Muscle of leg (tissue), 11 donors: ENCODE results near the gene SLC24A4. TPM values are rescaled to one million over a fixed set of nuclear protein-coding genes. Genes with fewer than 3 reads are reported as not detected.

Experiments used
- DNase-seq: peaks from one replicate; pipeline ENCODE4 v3.0.0; 2013
- H3K27ac ChIP-seq: one replicate; pipeline ENCODE4 v1.5.1; 2013; ENCODE audit warnings: mild to moderate bottlenecking, low read length, control low read depth
- H3K27me3 ChIP-seq: one replicate; pipeline ENCODE4 v1.6.1; 2013; ENCODE audit warnings: low read length; ENCODE audit not compliant: control insufficient read depth, insufficient read depth
- H3K36me3 ChIP-seq: one replicate; pipeline ENCODE4 v1.6.1; 2013; ENCODE audit warnings: low read length; ENCODE audit not compliant: control insufficient read depth, insufficient read depth
- H3K4me1 ChIP-seq: one replicate; pipeline ENCODE4 v1.6.1; 2013; ENCODE audit warnings: low read length; ENCODE audit not compliant: control insufficient read depth, insufficient read depth
- H3K4me3 ChIP-seq: one replicate; pipeline ENCODE4 v1.5.1; 2013; ENCODE audit warnings: low read length, control low read depth
- H3K9me3 ChIP-seq: replicated peaks from 2 replicates; pipeline ENCODE4 v1.6.1; 2013; ENCODE audit warnings: low read depth, low read length; ENCODE audit not compliant: control insufficient read depth
- WGBS: methylation state at CpG from one replicate; pipeline ENCODE4 v1.1.5; 2013; ENCODE audit warnings: missing lambda C conversion rate; ENCODE audit not compliant: insufficient coverage; 5-methylcytosine and 5-hydroxymethylcytosine counted together
- polyA plus RNA-seq, 8 donors: library from polyadenylated mRNA; unstranded; fragments of 120-200 nt; gene quantifications; one replicate each; pipeline versions ENCODE4 v1.2.1 to v1.2.3, GENCODE V29; 2013; ENCODE audit warnings: inconsistent platforms in 1 of 8, low replicate concordance in 1 of 8; ENCODE audit not compliant: insufficient read length in 8 of 8, insufficient read depth in 1 of 8
- total RNA-seq: library from RNA; stranded (reverse); fragments of 120-200 nt; gene quantifications from one replicate; pipeline ENCODE4 v1.2.4, GENCODE V29; 2013

The SLC24A4 gene
- total and polyA plus RNA-seq, 9 donors, result 1.8 to 6.6 (median 2.9) TPM

DNA sequence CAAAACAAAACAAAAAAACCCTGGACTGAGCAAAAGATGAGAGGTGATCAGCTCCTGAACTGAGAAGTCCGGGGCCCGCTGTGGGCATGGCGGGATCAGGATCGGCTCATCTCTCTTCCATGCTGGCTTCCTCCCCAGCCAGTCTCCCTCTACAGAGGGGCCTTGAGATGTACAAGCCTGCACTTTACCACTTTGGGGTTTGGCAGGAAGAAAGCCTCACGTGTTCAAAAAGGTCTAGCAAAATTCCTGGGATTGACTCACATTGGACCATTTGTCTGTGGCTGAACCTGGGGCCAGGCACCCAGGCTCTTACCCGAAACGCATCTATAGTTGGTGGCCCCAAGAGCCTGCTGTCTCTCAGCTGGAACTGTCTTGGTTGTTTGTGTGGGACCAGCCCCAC is 89.0 kb downstream of the SLC24A4 start:
- no CpG with 5 or more reads among the region's 7 CpGs for WGBS
- DNase-seq, result no peak
- Histone ChIP-seq H3K4me1 (peaks cover 45% of the 10 kb centered on the region), H3K9me3 (no peaks in the 10 kb centered on the region), H3K4me3 (no peak overlapping the region), H3K27me3 (no peaks in the 10 kb centered on the region), H3K27ac (peak overlapping the region; percentile 65), H3K36me3 (no peaks in the 10 kb centered on the region)

DNA sequence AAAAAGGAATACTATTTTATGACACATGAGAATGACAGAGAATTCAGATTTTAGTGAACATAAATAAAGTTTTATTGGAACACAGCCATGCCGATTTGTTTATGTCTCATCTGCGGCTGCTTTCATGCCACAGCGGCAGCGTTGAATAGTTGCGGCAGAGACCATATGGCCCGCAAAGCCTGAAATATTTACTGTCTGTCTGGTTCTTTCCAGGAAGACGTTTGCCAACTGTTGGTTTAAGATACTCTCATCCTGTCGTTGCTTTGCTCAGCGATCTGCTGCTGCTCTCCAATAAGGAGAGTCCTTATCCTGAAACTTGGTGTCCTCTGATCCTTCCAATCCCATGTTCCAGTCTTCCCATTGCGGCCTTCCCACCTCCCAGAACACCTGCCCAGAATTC is 89.9 kb downstream of the SLC24A4 start:
- Histone ChIP-seq H3K4me1 (peaks cover 45% of the 10 kb centered on the region), H3K4me3 (no peak overlapping the region), H3K36me3 (no peaks in the 10 kb centered on the region), H3K27me3 (no peaks in the 10 kb centered on the region), H3K27ac (peak overlapping the region; percentile 74), H3K9me3 (no peaks in the 10 kb centered on the region)
- DNase-seq, result no peak
- WGBS, result 30% methylated on average over 10 of the region's 10 CpGs

DNA sequence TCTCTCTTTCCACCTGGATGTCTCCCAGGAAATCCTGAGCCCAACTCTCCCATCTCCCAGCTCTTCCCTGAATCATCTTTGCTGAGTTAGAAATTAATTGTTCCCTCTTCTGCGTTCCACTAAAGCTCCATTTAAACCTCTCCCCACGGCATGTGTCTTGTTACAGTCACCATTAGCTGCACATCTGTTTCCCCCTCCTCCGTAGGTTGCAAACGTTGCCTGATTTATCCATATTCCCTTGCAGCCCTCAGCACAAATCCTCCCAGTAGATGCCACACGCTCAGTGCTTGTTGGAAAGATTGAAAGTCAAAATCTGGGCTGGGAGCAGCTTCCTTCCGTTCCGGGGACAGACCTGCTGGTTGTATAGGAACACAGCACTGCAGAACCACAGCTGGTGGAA is 90.4 kb downstream of the SLC24A4 start:
- WGBS, result 16% methylated on average over 5 of the region's 7 CpGs
- H3K9me3 ChIP-seq, result no peaks in the 10 kb centered on the region
- H3K4me3 ChIP-seq, result no peak overlapping the region
- H3K27me3 ChIP-seq, result no peaks in the 10 kb centered on the region
- no peaks in the 10 kb centered on the region for H3K36me3 ChIP-seq
- H3K4me1 ChIP-seq, result peaks cover 42% of the 10 kb centered on the region
- DNase-seq, result peak; percentile 76
- peak overlapping the region; percentile 74 for H3K27ac ChIP-seq

DNA sequence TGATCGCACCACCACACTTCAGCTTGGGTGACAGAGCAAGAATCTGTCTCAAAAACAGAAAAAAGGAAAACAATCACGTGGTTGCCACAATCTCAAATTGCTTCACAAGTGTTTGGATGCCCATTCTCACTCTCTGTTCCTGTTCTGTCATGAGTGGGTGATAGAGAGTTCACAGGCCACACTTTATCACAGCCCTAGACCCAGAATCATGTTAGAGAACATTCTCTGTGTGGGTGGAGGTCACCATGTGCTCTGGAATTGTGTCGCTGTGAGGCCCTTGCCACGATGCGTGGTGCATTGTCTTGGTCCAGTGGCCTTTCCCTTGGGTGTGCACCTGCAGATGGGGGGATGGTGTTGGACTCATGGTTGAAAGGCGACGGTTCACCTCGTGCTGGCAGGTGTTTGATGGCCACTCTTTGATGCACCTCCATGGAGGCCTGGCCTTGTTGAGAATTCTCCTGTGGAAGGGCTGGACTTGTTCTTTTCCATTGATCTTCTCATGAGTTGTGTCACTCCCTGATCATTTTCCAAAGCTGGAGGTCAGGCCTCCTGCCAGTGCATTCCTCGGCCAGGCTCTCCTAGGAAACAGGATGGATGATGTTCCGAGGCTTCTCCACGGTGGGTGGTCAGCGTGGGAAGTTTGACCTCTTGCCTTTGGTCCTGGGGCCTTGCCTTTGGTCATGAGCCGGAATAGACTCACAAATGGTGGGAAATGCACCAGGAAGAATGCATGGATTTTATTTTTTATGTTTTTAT is 91.9 kb downstream of the SLC24A4 start:
- H3K27ac ChIP-seq, result no peak overlapping the region
- peak; percentile 76 for DNase-seq
- no peak overlapping the region for H3K4me3 ChIP-seq
- WGBS, result 48% methylated on average over 5 of the region's 13 CpGs
- no peaks in the 10 kb centered on the region for H3K27me3 ChIP-seq
- H3K36me3 ChIP-seq, result no peaks in the 10 kb centered on the region
- H3K9me3 ChIP-seq, result no peaks in the 10 kb centered on the region
- H3K4me1 ChIP-seq, result peaks cover 39% of the 10 kb centered on the region

DNA sequence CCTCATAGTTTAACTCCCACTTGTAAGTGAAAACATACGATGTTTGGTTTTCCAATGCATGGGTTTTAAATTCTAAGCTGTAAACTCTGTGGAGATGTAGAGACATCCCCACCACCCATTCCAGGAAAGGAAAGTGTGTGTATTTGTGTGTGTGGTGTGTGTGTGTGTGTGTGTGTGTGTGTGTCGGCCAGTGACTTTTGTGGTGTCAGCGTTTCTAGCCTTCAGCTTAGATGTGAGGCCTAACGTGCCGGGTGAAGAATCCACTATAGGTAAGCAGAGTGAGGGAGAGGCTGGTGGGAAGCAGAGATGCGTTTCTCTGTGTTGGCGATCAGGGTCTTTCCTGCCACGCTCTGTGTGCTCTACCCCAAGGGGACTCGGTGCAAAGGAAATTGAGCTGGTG is 93.0 kb downstream of the SLC24A4 start:
- H3K4me3 ChIP-seq, result no peak overlapping the region
- no peak for DNase-seq

DNA sequence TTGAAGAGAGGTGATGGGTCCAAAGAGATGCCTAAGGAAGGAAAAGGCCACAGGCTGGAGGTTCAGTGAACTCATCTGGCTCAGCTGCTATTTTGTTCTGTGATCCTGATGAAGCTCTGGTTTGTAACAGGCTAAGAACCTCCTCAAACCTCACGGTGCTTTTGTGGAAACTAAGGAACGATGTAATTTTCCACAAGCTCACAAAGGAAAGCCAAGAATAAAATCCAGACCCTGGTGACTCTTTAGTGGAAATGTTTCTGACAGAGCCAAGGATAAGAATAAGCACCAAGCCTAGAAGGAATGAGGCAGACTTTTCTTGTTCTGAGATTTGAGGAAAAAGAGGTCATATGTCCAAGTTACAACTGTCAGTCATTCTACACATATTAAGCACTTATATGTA is 93.6 kb downstream of the SLC24A4 start:
- DNase-seq, result peak; percentile 87
- no CpG with 5 or more reads among the region's 2 CpGs for WGBS
- no peak overlapping the region for H3K4me3 ChIP-seq

More for the DNA sequence above, 93.0 kb downstream of the SLC24A4 start:
- Histone ChIP-seq H3K4me1 (peaks cover 38% of the 10 kb centered on the region), H3K27ac (peak overlapping the region; percentile 75), H3K36me3 (no peaks in the 10 kb centered on the region), H3K27me3 (no peaks in the 10 kb centered on the region), H3K9me3 (no peaks in the 10 kb centered on the region)
- 57% methylated on average over 8 of the region's 9 CpGs for WGBS

DNA sequence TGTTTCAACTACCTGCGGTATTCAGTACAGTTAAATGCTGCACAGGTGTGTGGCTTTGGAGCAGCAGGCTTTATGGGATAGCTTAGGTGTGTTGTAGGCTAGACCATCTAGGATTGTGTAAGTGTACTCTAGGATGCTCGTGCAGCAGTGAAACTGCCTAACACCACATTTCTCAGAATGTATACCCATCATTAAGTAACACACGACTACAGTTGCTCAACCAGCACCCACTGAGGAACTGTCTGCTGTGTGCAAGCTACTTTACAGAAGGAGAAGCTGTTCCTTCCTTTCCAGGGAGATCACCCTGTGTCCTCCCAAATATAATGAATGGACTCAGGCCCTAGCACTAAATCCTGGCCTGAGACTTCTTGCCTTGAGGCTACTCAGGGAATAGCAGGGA is 94.8 kb downstream of the SLC24A4 start:
- Histone ChIP-seq H3K27me3 (no peaks in the 10 kb centered on the region), H3K9me3 (no peaks in the 10 kb centered on the region), H3K36me3 (no peaks in the 10 kb centered on the region), H3K27ac (no peak overlapping the region), H3K4me1 (peaks cover 25% of the 10 kb centered on the region), H3K4me3 (no peak overlapping the region)
- no peak for DNase-seq
- 83% methylated on average over 1 of the region's 3 CpGs for WGBS

More for the DNA sequence above, 93.6 kb downstream of the SLC24A4 start:
- Histone ChIP-seq H3K4me1 (peaks cover 32% of the 10 kb centered on the region), H3K9me3 (no peaks in the 10 kb centered on the region), H3K27me3 (no peaks in the 10 kb centered on the region), H3K36me3 (no peaks in the 10 kb centered on the region), H3K27ac (peak overlapping the region; percentile 75)

DNA sequence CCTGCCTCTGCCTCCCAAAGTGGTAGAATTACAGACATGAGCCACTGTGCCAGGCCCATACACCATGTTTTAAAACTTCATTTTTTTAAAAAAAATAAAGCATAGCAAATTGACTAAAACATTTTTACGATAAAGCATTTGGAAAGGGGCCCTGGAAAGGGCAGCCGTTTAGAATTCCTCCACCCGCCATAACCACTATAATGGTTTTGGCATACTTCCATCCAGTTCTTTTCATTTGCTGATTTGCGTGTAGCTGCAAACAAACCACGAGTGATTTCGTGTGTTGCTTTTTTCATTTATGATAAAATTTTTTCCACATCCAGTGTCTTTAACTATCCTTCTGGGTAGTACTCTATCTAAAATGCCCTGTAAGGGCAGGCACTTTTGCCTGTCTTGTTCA is 98.8 kb downstream of the SLC24A4 start:
- WGBS, result no CpG with 5 or more reads among the region's 6 CpGs

DNA sequence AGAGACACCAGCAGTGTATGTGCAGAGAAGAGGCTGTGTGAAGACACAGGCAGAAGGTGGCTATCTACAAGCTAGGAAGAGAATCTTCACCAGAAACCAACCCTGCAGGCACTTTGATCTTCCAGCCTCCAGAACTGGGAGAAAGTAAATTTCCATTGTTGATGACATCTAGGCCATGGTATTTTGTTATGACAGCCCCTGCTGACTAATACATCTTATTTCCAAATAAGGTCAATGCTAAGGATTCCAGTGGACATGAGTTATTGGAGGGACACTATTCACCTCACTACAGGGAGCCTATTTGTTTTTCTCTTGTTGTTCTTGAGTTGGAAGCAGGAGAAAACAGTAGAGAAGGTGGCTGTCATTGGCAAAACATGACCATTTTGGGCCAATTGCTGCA is 102.1 kb downstream of the SLC24A4 start:
- Histone ChIP-seq H3K36me3 (no peaks in the 10 kb centered on the region), H3K4me1 (peaks cover 12% of the 10 kb centered on the region), H3K4me3 (no peak overlapping the region), H3K27ac (no peak overlapping the region), H3K27me3 (no peaks in the 10 kb centered on the region), H3K9me3 (peaks cover 2% of the 10 kb centered on the region)
- no peak for DNase-seq

More for the DNA sequence above, 98.8 kb downstream of the SLC24A4 start:
- Histone ChIP-seq H3K27ac (peak overlapping the region; percentile 42), H3K4me3 (no peak overlapping the region), H3K9me3 (peaks cover 2% of the 10 kb centered on the region), H3K27me3 (no peaks in the 10 kb centered on the region), H3K4me1 (peaks cover 6% of the 10 kb centered on the region), H3K36me3 (no peaks in the 10 kb centered on the region)
- DNase-seq, result no peak

DNA sequence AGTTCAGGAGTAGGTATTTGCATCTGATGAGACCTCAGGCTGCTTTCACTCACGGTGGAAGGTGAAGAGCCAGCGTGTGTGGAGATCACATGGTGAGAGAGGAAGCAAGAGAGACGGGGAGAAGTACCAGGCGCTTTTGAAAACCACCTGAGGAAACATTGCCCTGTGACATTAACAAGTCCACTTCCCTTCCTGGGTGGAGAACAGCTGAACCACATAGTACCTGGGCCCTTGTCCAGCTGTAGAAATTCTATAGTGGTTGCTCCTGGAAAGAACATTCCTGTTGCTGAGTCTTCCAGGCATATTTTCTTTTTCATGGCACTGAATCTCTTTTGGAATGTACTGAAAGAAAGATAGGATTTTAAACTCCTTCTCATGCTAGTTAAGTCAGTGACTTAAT is 103.3 kb downstream of the SLC24A4 start:
- Histone ChIP-seq H3K27me3 (no peaks in the 10 kb centered on the region), H3K27ac (peak overlapping the region; percentile 75), H3K36me3 (no peaks in the 10 kb centered on the region), H3K4me1 (peaks cover 23% of the 10 kb centered on the region), H3K4me3 (no peak overlapping the region), H3K9me3 (peaks cover 2% of the 10 kb centered on the region)
- DNase-seq, result peak; percentile 75
- 0% methylated on average over 1 of the region's 4 CpGs for WGBS
